Lung (tissue), 12 donors: Measurements from ENCODE around the gene PFKL. TPM values are rescaled to one million over a fixed set of nuclear protein-coding genes. Genes with fewer than 3 reads are reported as not detected.

Experiments used
- ATAC-seq: fragments of 200-7000 bp; cut with Tn5 transposase; one replicate; pipeline ENCODE4 v1.9.1; 2020; ENCODE audit warnings: moderate number of reproducible peaks; ENCODE audit not compliant: insufficient read depth, low FRiP score
- DNase-seq, 3 donors: peaks; one replicate each; pipeline ENCODE4 v3.0.0-alpha.2; 2013 to 2017
- H3K27ac ChIP-seq, 2 donors: one replicate each; pipeline ENCODE4 v1.5.1; 2013; ENCODE audit warnings: mild to moderate bottlenecking in 2 of 2, moderate library complexity in 2 of 2, control low read depth in 1 of 2, inconsistent platforms in 1 of 2, low read depth in 1 of 2, low read length in 1 of 2
- H3K27me3 ChIP-seq, 3 donors: one replicate each; pipeline ENCODE4 v1.5.1; 2013; ENCODE audit warnings: low read length in 2 of 3; ENCODE audit not compliant: control insufficient read depth in 3 of 3, insufficient read depth in 3 of 3
- H3K36me3 ChIP-seq, 4 donors: one replicate each; pipeline ENCODE4 v1.5.1; 2013; ENCODE audit warnings: low read length in 4 of 4, mild to moderate bottlenecking in 1 of 4, moderate library complexity in 1 of 4; ENCODE audit not compliant: control insufficient read depth in 4 of 4, insufficient read depth in 4 of 4
- H3K4me1 ChIP-seq, 5 donors: one replicate each; pipeline ENCODE4 v1.5.1; 2013; ENCODE audit warnings: low read length in 5 of 5, mild to moderate bottlenecking in 2 of 5, moderate library complexity in 1 of 5; ENCODE audit not compliant: control insufficient read depth in 5 of 5, insufficient read depth in 5 of 5
- H3K4me3 ChIP-seq: one replicate; pipeline ENCODE4 v1.5.1; 2013; ENCODE audit warnings: mild to moderate bottlenecking, control low read depth, moderate library complexity
- H3K9ac ChIP-seq, 2 donors: one replicate each; pipeline ENCODE4 v1.5.1; 2013; ENCODE audit warnings: low read length in 2 of 2, control low read depth in 1 of 2; ENCODE audit not compliant: insufficient read depth in 1 of 2
- H3K9me3 ChIP-seq, 4 donors: one replicate each; pipeline ENCODE4 v1.5.1; 2013; ENCODE audit warnings: low read length in 3 of 4, mild to moderate bottlenecking in 1 of 4, moderate library complexity in 1 of 4; ENCODE audit not compliant: control insufficient read depth in 4 of 4, insufficient read depth in 3 of 4
- CTCF ChIP-seq: IDR thresholded peaks from 2 replicates; pipeline ENCODE4 v1.5.1; 2012; ENCODE audit warnings: mild to moderate bottlenecking; ENCODE audit errors: control extremely low read depth, extremely low read depth
- WGBS, 2 donors: extraction: QIAGEN DNeasy Blood & Tissue Kit; methylation state at CpG; one replicate each; pipeline ENCODE4 v1.1.7; 2013; 5-methylcytosine and 5-hydroxymethylcytosine counted together
- polyA plus RNA-seq, 2 donors: library from polyadenylated mRNA; stranded (reverse); fragments of 200-250 nt; gene quantifications; one replicate each; pipeline ENCODE4 v1.2.1, GENCODE V29; 2013
- total RNA-seq, 2 donors: library from RNA; depleted of rRNA in 1 of 2; stranded (reverse); fragments of >200 nt in 1 of 2; gene quantifications; one replicate each; pipeline ENCODE4 v1.2.1, GENCODE V29; 2014 to 2021
- donor health status: control.
- donor health status: control.
- donor health status: Bipolar disorder and iron deficiency.
- donor health status: healthy.
- donor health status: DM: yes; HTN: yes; CAD: no.

Gene PFKL
- total and polyA plus RNA-seq, 4 donors: 63.4 to 129 (median 103) TPM

- Histone ChIP-seq H3K27me3 (no peaks in the 10 kb centered on the region), H3K9me3 (no peaks in the 10 kb centered on the region), H3K27ac (no peak overlapping the region), H3K9ac (no peak overlapping the region), H3K4me1 (peaks cover 0 to 34% (median 24%) of the 10 kb centered on the region in 5 donors), H3K4me3 (no peak overlapping the region), H3K36me3 (no peaks in the 10 kb centered on the region)
- ATAC-seq: peak; percentile 59
- 26% methylated on average over 22 of the region's 22 CpGs for WGBS, 2 donors
- peak; percentile 87 to 90 (median 89) for DNase-seq
- peak; percentile 85 for TF ChIP-seq CTCF
Observed at GRCh38 chr21:44297525-44298290, 2.1 kb upstream of the PFKL start.

DNA sequence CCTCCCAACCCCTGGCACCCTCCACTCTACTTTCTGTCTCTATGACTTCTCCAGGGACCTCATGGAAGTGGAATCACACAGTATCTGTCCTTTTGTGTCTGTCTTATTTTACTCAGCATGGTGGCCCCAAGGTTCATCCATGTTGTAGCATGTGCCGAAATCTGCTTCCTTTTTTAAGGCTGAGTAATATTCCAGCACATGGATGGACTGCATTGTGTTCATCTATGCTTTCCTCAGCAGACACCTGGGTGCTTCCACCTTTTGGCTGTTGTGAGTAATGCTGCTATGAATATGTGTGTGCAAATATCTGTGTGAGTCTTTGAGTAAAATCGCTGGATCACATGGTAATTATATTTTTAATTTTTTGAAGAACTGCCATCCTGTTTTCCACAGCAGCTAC lies 1.6 kb upstream of the PFKL start:
- 90 to 91% methylated on average over 2 of the region's 2 CpGs for WGBS, 2 donors
- no peak for DNase-seq
- TF ChIP-seq CTCF: no peak
- H3K4me3 ChIP-seq: no peak overlapping the region
- no peaks in the 10 kb centered on the region for H3K9me3 ChIP-seq
- peaks cover 0 to 36% (median 24%) of the 10 kb centered on the region in 5 donors for H3K4me1 ChIP-seq
- no peak overlapping the region for H3K27ac ChIP-seq
- no peak overlapping the region for H3K9ac ChIP-seq
- no peaks in the 10 kb centered on the region for H3K27me3 ChIP-seq
- H3K36me3 ChIP-seq: no peaks in the 10 kb centered on the region
- ATAC-seq: no peak

GRCh38 chr21:44299085-44299457 lies 782 bp upstream of the PFKL start:
- WGBS, 2 donors: 30 to 33% methylated on average over 10 of the region's 10 CpGs
- no peaks in the 10 kb centered on the region for H3K27me3 ChIP-seq
- peak overlapping the region; percentile 17 to 63 for H3K9ac ChIP-seq
- TF ChIP-seq CTCF: no peak
- H3K9me3 ChIP-seq: no peaks in the 10 kb centered on the region
- ATAC-seq (no peak), DNase-seq (peak in 2 of 3 donors; percentile 33 to 37)
- H3K4me3 ChIP-seq: no peak overlapping the region
- peaks cover 0 to 42% (median 28%) of the 10 kb centered on the region in 5 donors for H3K4me1 ChIP-seq
- no peaks in the 10 kb centered on the region for H3K36me3 ChIP-seq
- H3K27ac ChIP-seq: peak overlapping the region in 1 of 2 donors; percentile 88
